HG02623 (cell line): ENCODE measurements around the gene DEPDC5.
"Not testable (repeated sequence)": the region's sequence is repeated elsewhere in the genome, so short reads cannot be mapped to it uniquely, and the experiment has no call there.

Experiments
- ATAC-seq: cut with Tn5 transposase; IDR thresholded peaks from one replicate; pipeline ENCODE4 v1.9.1; 2021; ENCODE audit warnings: moderate library complexity; ENCODE audit not compliant: unreplicated experiment

DEPDC5 gene

GRCh38 chr22:31753634-31754501 lies at the start of gene DEPDC5:
Gene DEPDC5, plus strand, starts transcription at chr22:31754019. Its CDS starts 903 bp downstream, at chr22:31754922.
- ATAC-seq, result peak; percentile 51

DNA sequence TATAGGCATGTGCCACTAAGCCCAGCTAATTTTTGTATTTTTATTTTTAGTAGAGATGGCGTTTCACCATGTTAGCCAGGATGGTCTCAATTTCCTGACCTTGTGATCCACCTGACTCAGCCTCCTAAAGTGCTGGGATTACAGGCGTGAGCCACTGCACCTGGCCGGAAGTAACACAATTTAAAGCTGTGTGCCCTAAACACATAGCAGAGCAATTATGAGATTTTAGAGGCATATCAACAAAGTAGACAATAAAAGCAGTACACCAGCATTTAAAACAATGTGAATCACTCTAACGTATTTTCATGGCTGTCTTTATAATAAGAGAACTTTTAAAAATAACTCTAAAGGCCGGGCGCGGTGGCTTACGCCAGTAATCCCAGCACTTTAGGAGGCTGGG lies 46.3 kb upstream of the DEPDC5 start:
- ATAC-seq, result no peak

DNA sequence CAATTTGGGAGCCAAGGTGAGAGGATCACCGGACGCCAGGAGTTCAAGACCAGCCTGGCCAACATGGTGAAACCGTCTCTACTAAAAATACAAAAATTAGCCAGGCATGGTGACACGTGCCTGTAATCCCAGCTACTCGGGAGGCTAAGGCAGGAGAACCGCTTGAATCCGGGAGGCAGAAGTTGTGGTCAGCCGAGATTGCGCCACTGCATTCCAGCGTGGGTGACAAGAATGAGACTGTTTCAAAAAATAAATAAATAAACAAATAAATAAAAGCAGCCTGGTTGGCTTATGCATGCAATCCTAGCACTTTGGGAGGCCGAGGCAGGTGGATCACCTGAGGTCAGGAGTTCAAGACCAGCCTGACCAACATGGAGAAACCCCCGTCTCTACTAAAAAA lies 42.6 kb upstream of the DEPDC5 start:
- ATAC-seq, result not testable (repeated sequence)

DNA sequence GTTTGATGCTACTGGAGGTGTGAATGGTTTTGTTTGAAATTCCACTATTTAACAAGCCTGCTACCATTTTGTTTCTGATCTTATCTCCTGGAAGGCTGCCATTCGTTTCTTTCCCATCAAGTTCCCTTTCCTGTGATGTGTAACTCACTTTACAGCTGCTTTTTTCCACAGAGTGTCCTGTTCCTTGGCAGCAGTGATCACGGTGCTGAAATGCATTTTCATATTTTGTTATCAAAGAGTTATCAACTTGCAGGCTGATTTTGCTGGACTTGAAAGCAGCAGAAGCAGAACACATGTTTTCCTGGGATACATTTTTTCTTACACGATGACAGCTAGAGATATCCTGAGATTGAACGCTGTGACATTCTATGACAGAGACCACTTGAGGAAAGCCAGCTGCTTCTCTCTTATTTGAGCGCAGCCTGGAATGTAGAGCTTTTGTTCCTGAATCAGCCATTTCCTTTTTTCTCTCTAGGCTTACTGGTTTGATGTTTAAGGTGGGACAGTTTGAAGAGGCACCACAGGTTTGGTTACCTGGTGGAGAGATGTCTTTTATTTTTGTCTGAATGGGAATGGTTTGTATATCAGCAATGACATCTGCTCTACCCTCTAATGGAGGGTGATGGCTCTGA lies 38.6 kb upstream of the DEPDC5 start:
- ATAC-seq, result no peak

DNA sequence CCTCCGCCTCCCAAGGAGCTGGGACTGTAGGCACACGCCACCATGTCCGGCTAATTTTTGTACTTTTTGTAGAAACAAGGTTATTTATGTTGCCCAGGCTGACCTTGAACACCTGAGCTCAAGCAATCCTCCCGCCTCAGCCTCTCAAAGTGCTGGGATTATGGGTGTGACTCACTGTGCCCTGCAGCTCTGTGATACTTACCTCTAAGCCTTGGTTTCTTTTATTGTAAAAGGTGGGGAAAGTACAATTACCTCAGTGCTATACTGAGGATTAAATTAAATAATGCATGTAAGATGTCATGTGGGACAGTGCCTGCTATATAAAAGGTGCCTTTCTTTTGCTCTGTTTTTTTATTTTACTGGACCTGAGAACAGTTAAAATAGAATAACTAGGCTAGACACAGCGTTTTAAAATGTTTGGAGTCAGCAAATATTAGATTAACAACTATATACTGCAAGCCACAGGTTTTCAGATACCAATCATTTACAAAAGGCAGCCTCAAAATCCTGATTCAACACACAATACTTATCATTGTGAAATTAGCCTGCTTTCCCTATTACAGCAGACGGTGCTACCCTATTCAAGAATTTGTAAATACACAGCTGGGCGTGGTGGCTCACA lies 33.9 kb upstream of the DEPDC5 start:
- no peak for ATAC-seq

DNA sequence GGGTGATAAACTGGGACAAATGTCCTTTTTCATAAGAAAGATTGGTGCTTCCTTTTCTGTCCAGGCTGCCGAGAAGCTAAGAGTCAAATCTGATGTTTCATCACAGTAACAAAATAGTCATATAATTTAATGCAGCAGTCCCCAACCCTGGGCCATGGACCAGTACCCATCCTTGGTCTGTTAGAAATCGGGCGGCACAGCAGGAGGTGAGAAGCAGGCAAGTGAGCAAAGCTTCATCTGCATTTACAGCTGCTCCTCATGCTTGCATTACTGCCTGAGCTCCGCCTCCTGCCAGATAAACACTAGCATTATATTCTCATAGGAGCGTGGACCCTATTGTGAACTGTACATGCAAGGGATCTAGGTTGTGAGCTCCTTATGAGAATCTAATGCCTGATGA lies 30.1 kb upstream of the DEPDC5 start:
- ATAC-seq, result no peak

DNA sequence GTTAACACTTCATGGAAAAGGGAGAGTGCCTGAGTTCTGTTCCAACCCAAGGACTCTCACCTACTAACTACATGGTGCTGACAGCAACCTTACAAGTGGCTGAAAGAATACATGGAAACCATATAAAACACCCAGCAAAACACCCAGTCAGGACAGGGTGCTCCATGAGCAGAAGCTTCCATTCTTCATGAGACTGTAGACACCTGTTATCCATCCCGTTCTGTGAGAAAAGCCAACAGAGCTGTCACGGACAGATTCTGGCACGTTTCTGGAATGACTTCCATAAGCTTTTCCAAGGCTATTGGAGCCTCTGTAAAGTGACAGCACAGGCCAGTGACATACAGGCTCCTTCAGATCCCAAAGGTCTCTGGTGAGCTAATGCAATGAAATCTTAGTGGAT lies 27.1 kb upstream of the DEPDC5 start:
- ATAC-seq, result no peak

- no peak for ATAC-seq
These were observed 25.0 kb upstream of the DEPDC5 start for GRCh38 chr22:31728857-31729256.

GRCh38 chr22:31730344-31730711 lies 23.5 kb upstream of the DEPDC5 start:
- ATAC-seq, result no peak

DNA sequence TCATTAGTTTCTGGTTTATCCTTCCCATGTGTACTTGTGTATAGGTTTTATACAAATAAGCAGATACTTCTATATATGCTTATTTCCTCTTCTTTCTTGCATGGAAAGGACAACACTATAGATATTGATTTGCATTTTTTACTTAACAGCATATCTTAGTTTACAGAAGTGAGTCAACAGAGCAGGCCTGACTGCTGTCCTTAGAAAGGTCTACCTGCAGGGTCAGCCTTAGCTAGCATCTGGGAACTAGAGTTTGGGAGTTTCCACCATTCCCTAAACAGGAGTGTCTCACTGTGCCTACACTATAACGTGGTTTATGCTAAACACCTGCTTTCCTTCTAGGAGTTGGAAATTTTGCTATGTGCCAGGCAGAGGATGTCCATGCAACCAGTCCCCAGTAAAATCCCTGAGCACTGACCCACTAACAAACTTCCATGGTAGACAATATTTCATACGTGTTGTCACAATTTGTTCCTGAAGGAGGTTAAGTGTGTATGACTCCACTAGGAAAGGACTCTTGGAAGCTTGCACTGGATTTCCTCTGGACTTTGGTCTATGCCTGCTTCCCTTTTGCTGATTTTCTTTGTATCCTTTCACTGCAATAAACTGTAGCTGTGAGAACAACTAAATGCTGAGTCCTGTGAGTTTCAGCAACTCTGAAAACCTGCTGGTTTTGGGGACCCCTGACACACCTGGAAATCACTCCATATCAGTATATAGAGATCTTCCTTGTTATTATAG lies 21.6 kb upstream of the DEPDC5 start:
- no peak for ATAC-seq

DNA sequence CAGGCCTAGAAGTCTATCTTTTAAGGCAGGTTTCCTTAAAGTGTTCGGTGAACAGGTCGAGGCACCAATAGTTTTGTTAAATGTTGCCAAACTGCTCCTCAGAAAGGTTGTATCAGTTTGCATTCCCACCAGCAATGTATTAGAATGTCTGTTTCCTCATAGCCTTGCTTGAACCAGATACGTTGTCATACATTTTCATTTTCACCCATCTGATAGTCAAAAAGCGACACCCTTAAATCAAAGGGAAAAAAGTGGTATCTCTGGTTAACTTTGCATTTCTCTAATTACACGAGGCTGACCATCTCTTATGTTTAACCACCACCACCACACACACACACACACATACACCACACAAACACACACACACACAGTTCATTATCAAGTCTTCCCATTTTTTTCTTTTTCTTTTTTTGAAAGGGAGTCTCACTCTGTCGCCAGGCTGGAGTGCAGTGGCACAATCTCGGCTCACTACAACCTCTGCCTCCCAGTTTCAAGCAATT lies 20.2 kb upstream of the DEPDC5 start:
- no peak for ATAC-seq

GRCh38 chr22:31734512-31734911 lies 19.3 kb upstream of the DEPDC5 start:
- no peak for ATAC-seq

DNA sequence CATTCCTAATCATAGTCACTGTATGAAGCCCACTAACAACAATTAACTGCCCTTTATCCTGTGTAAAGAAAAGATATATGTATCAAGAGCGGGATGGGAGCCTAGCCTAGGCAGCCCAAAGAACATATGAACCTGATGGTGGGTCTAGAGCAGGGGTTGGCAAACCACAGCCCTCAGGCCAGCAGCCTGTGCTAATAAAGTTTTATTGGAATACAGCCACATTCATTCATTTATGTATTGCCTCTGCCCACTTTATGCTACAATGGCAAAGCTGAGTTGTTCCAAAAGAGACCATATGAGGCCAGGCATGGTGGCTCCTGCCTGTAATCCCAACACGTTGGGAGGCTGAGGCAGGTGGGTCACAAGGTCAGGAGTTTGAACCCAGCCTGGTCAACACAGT lies 17.4 kb upstream of the DEPDC5 start:
- no peak for ATAC-seq

- no peak for ATAC-seq
These were observed 15.9 kb upstream of the DEPDC5 start for GRCh38 chr22:31737932-31738331.

- ATAC-seq, result no peak
These were observed 15.3 kb upstream of the DEPDC5 start for GRCh38 chr22:31738566-31738965.

- ATAC-seq, result no peak
These were observed 14.0 kb upstream of the DEPDC5 start for GRCh38 chr22:31739795-31740201.

- ATAC-seq, result not testable (repeated sequence)
These were observed 13.5 kb upstream of the DEPDC5 start for GRCh38 chr22:31740314-31740713.

DNA sequence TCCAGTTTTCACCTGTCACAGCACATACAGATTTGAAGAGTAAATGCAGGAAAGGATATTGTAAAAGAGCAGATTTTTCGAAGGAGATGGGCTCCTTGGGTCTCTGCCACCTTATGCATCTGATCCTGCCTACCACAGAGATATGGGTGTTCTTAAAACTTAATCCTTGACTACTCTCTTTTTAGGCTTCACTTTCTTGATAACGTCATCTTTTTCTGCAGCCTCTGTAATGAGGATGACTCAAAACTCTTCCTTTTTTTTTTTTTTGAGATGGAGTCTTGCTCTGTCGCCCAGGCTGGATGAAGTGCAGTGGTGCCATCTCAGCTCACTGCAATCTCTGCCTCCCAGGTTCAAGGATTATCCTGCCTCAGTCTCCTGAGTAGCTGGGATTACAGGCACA lies 11.7 kb upstream of the DEPDC5 start:
- ATAC-seq, result no peak

DNA sequence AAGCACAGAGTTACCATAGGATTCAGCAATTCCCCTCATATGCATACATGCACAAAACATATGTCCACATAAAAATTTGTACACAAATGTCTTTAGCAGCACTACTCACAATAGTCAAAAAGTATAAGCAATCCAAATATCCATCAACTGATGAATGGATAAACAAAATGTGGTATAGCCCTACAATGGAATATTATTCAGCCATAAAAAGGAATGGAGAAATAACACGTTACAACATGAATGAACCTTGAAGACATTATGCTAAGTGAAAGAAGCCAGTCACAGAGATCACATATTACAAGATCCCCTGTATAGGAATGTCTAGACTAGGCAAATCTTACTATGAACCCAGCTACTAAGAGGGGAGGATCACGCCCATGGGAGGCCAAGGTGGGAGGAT lies 11.1 kb upstream of the DEPDC5 start:
- ATAC-seq, result no peak

- ATAC-seq, result no peak
These were observed 9.9 kb upstream of the DEPDC5 start for GRCh38 chr22:31743871-31744270.

GRCh38 chr22:31747441-31747840 lies 6.4 kb upstream of the DEPDC5 start:
- no peak for ATAC-seq
